ENCODE results near the gene ADRA2C. TPM values are rescaled to one million over a fixed set of nuclear protein-coding genes. Genes with fewer than 3 reads are reported as not detected.

Gene ADRA2C
- total and polyA plus RNA-seq, 2 of the 13 experiments (the other 11 are each of a cell fraction or from before 2014, with no cell fraction given), result 15.4 to 69.7 TPM

DNA sequence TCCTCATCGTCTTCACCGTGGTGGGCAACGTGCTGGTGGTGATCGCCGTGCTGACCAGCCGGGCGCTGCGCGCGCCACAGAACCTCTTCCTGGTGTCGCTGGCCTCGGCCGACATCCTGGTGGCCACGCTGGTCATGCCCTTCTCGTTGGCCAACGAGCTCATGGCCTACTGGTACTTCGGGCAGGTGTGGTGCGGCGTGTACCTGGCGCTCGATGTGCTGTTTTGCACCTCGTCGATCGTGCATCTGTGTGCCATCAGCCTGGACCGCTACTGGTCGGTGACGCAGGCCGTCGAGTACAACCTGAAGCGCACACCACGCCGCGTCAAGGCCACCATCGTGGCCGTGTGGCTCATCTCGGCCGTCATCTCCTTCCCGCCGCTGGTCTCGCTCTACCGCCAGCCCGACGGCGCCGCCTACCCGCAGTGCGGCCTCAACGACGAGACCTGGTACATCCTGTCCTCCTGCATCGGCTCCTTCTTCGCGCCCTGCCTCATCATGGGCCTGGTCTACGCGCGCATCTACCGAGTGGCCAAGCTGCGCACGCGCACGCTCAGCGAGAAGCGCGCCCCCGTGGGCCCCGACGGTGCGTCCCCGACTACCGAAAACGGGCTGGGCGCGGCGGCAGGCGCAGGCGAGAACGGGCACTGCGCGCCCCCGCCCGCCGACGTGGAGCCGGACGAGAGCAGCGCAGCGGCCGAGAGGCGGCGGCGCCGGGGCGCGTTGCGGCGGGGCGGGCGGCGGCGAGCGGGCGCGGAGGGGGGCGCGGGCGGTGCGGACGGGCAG lies 792 bp downstream of the ADRA2C start (continued):
- TF ChIP-seq, protein P1, sequence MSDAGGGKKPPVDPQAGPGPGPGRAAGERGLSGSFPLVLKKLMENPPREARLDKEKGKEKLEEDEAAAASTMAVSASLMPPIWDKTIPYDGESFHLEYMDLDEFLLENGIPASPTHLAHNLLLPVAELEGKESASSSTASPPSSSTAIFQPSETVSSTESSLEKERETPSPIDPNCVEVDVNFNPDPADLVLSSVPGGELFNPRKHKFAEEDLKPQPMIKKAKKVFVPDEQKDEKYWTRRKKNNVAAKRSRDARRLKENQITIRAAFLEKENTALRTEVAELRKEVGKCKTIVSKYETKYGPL (CRISPR knock-in tag; IDR thresholded peaks at IDR 0.05), result no peak
- no peak for TF ChIP-seq RFXANK (CRISPR knock-in tag; IDR thresholded peaks at IDR 0.05)
- peak; percentile 92 for TF ChIP-seq PRPF4 (IDR thresholded peaks at IDR 0.05; ENCODE audit: low read depth, low read length, poor library complexity, severe bottlenecking)
- TF ChIP-seq, protein P2, sequence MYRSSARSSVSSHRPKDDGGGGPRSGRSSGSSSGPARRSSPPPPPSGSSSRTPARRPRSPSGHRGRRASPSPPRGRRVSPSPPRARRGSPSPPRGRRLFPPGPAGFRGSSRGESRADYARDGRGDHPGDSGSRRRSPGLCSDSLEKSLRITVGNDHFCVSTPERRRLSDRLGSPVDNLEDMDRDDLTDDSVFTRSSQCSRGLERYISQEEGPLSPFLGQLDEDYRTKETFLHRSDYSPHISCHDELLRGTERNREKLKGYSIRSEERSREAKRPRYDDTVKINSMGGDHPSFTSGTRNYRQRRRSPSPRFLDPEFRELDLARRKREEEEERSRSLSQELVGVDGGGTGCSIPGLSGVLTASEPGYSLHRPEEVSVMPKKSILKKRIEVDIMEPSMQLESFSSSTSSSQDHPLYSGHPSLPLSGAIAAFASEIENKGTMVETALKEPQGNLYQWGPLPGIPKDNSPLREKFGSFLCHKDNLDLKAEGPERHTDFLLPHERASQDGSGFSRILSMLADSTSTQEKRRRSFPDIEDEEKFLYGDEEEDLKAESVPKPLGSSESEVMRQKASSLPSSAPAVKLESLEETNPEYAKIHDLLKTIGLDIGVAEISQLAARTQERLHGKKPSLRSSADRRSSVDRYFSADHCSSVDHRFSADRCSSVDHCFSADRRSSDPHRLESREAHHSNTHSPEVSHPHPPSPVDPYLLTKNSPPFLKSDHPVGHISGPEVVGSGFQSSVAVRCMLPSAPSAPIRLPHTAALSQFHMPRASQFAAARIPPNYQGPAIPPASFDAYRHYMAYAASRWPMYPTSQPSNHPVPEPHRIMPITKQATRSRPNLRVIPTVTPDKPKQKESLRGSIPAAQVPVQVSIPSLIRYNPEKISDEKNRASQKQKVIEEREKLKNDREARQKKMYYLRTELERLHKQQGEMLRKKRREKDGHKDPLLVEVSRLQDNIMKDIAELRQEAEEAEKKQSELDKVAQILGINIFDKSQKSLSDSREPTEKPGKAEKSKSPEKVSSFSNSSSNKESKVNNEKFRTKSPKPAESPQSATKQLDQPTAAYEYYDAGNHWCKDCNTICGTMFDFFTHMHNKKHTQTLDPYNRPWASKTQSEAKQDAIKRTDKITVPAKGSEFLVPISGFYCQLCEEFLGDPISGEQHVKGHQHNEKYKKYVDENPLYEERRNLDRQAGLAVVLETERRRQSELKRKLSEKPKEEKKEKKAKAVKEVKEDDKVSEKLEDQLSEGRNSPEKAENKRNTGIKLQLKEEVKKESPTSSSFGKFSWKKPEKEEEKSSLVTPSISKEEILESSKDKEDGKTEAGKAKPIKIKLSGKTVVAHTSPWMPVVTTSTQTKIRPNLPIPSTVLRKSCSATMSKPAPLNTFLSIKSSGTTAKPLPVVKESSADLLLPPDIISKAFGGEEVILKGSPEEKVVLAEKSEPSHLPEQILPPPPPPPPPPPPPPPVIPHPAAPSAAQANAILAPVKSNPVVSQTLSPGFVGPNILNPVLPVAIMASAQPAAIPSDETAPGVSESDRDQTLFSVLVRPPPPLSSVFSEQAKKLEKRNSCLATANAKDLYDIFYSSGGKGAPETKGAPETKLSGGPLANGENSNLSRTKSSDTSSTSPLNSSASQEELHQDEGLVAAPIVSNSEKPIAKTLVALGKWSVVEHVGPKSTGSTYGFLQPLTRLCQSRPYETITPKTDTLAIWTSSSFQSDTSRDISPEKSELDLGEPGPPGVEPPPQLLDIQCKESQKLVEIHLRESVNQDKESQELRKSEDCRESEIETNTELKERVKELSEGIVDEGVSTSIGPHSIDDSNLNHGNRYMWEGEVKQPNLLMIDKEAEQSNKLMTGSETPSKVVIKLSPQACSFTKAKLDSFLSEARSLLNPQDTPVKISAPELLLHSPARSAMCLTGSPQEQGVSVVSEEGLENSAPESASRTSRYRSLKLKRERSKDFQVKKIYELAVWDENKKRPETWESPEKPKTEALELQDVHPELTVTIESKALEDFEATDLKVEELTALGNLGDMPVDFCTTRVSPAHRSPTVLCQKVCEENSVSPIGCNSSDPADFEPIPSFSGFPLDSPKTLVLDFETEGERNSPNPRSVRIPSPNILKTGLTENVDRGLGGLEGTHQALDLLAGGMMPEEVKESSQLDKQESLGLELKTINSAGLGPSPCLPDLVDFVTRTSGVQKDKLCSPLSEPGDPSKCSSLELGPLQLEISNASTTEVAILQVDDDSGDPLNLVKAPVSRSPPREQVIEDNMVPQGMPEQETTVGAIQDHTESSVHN (CRISPR knock-in tag; IDR thresholded peaks at IDR 0.05), result 0 out of 2 replicates have a peak, but pooled peaks have one; percentile 43
- peak; percentile 59; the same call in 1 of the 2 replicates for TF ChIP-seq MTA1 (CRISPR knock-in tag; IDR thresholded peaks at IDR 0.05; ENCODE audit: borderline replicate concordance)
- TF ChIP-seq HIVEP1 (CRISPR knock-in tag; IDR thresholded peaks at IDR 0.05), result 0 out of 2 replicates have a peak, but pooled peaks have one; percentile 50
- TF ChIP-seq, protein P3, sequence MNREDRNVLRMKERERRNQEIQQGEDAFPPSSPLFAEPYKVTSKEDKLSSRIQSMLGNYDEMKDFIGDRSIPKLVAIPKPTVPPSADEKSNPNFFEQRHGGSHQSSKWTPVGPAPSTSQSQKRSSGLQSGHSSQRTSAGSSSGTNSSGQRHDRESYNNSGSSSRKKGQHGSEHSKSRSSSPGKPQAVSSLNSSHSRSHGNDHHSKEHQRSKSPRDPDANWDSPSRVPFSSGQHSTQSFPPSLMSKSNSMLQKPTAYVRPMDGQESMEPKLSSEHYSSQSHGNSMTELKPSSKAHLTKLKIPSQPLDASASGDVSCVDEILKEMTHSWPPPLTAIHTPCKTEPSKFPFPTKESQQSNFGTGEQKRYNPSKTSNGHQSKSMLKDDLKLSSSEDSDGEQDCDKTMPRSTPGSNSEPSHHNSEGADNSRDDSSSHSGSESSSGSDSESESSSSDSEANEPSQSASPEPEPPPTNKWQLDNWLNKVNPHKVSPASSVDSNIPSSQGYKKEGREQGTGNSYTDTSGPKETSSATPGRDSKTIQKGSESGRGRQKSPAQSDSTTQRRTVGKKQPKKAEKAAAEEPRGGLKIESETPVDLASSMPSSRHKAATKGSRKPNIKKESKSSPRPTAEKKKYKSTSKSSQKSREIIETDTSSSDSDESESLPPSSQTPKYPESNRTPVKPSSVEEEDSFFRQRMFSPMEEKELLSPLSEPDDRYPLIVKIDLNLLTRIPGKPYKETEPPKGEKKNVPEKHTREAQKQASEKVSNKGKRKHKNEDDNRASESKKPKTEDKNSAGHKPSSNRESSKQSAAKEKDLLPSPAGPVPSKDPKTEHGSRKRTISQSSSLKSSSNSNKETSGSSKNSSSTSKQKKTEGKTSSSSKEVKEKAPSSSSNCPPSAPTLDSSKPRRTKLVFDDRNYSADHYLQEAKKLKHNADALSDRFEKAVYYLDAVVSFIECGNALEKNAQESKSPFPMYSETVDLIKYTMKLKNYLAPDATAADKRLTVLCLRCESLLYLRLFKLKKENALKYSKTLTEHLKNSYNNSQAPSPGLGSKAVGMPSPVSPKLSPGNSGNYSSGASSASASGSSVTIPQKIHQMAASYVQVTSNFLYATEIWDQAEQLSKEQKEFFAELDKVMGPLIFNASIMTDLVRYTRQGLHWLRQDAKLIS (CRISPR knock-in tag; IDR thresholded peaks at IDR 0.05), result no peak
- TF ChIP-seq SOX5 (CRISPR knock-in tag; IDR thresholded peaks at IDR 0.05; ENCODE audit: borderline replicate concordance), result no peak
- TF ChIP-seq, protein P4, sequence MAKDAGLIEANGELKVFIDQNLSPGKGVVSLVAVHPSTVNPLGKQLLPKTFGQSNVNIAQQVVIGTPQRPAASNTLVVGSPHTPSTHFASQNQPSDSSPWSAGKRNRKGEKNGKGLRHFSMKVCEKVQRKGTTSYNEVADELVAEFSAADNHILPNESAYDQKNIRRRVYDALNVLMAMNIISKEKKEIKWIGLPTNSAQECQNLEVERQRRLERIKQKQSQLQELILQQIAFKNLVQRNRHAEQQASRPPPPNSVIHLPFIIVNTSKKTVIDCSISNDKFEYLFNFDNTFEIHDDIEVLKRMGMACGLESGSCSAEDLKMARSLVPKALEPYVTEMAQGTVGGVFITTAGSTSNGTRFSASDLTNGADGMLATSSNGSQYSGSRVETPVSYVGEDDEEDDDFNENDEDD (CRISPR knock-in tag; IDR thresholded peaks at IDR 0.05; ENCODE audit: borderline replicate concordance), result 0 out of 2 replicates have a peak, but pooled peaks have one; percentile 11
- TF ChIP-seq HNRNPLL (IDR thresholded peaks at IDR 0.05; ENCODE audit: low read depth, low read length, poor library complexity, severe bottlenecking), result peak; percentile 7

Measured in HepG2 (cell line).